HG03139 (cell line): ENCODE measurements around the gene NBEAL2.

Experiments
- ATAC-seq: cut with Tn5 transposase; IDR thresholded peaks from one replicate; pipeline ENCODE4 v1.9.1; 2021; ENCODE audit not compliant: unreplicated experiment

Gene NBEAL2

GRCh38 chr3:46998121-46998851 is 18.8 kb downstream of the NBEAL2 start:
- no peak for ATAC-seq

- no peak for ATAC-seq
These were observed 19.5 kb downstream of the NBEAL2 start for GRCh38 chr3:46998852-46999515.

- no peak for ATAC-seq
These were observed 20.2 kb downstream of the NBEAL2 start for GRCh38 chr3:46999516-47000197.

- no peak for ATAC-seq
These were observed 20.8 kb downstream of the NBEAL2 start for GRCh38 chr3:47000198-47000815.

- no peak for ATAC-seq
These were observed 21.7 kb downstream of the NBEAL2 start for GRCh38 chr3:47000922-47001730.

- no peak for ATAC-seq
These were observed 22.3 kb downstream of the NBEAL2 start for GRCh38 chr3:47001731-47002170.

- no peak for ATAC-seq
These were observed 22.9 kb downstream of the NBEAL2 start for GRCh38 chr3:47002171-47003055.

GRCh38 chr3:47003056-47003410 is 23.6 kb downstream of the NBEAL2 start:
- no peak for ATAC-seq

- ATAC-seq = no peak
These were observed 24.2 kb downstream of the NBEAL2 start for GRCh38 chr3:47003461-47004368.

GRCh38 chr3:47004369-47005211 is 25.1 kb downstream of the NBEAL2 start:
- no peak for ATAC-seq

- no peak for ATAC-seq
These were observed 26.0 kb downstream of the NBEAL2 start for GRCh38 chr3:47005212-47006144.

- no peak for ATAC-seq
These were observed 26.7 kb downstream of the NBEAL2 start for GRCh38 chr3:47006145-47006651.

- no peak for ATAC-seq
These were observed 27.5 kb downstream of the NBEAL2 start for GRCh38 chr3:47007001-47007400.

- no peak for ATAC-seq
These were observed 28.2 kb downstream of the NBEAL2 start for GRCh38 chr3:47007482-47008233.

GRCh38 chr3:47008234-47008796 is 28.8 kb downstream of the NBEAL2 start:
- ATAC-seq = no peak

- no peak for ATAC-seq
These were observed 29.4 kb downstream of the NBEAL2 start for GRCh38 chr3:47008851-47009224.
